B cell (primary cell): ENCODE measurements around the gene ISG20L2. TPM values are rescaled to one million over a fixed set of nuclear protein-coding genes. Genes with fewer than 3 reads are reported as not detected.

Source experiments
- ATAC-seq: fragments of 200-7000 bp; cut with Tn5 transposase; one replicate; pipeline ENCODE4 v1.10.0; 2021; ENCODE audit warnings: low read depth, mild to moderate bottlenecking, moderate number of reproducible peaks, moderate library complexity
- CTCF ChIA-PET: fragments of 350-600 bp; sonication (Branson Sonifier 250); formaldehyde crosslinking; loops from one replicate; lab custom pipeline; 2021; ENCODE audit warnings: antibody characterized with exemption, inconsistent platforms; lab: Charles Lee
- POLR2A ChIA-PET: fragments of 350-600 bp; sonication (Branson Sonifier 250); formaldehyde crosslinking; loops from one replicate; lab custom pipeline; 2021; ENCODE audit warnings: antibody characterized with exemption; lab: Charles Lee
- DNase-seq: peaks from one replicate; pipeline ENCODE4 v3.0.0; 2013
- H2AFZ ChIP-seq: 2 replicates; pipeline ENCODE4 v1.6.1; 2012; ENCODE audit warnings: mild to moderate bottlenecking, low read depth, low read length; ENCODE audit not compliant: insufficient read depth, poor library complexity, severe bottlenecking
- H3K27ac ChIP-seq, 2 donors: 1 replicate in 1 of 2; 2 replicates in 1 of 2; pipeline ENCODE4 v1.5.1; 2012 to 2013; ENCODE audit warnings: low read length in 2 of 2, mild to moderate bottlenecking in 2 of 2, moderate library complexity in 1 of 2
- H3K27me3 ChIP-seq, 4 experiments: fragments of 200-600 bp in 1 of 4; sonication (generic) in 1 of 4; replicated peaks in 1 of 4; 1 replicate in 2 of 4; 2 replicates in 2 of 4; pipeline versions ENCODE4 v1.6.1 to v1.7.0; 2013 to 2016; ENCODE audit warnings: low read length in 3 of 4, mild to moderate bottlenecking in 2 of 4, mixed read lengths in 1 of 4, moderate library complexity in 1 of 4; ENCODE audit not compliant: insufficient read depth in 4 of 4, control insufficient read depth in 3 of 4; ENCODE audit errors: control extremely low read depth in 1 of 4
- H3K36me3 ChIP-seq, 2 experiments: replicated peaks in 1 of 2; 1 replicate in 1 of 2; 2 replicates in 1 of 2; pipeline versions ENCODE4 v1.6.1 to v1.7.1; 2013; ENCODE audit warnings: low read length in 1 of 2; ENCODE audit not compliant: insufficient read depth in 2 of 2, control insufficient read depth in 1 of 2; ENCODE audit errors: control extremely low read depth in 1 of 2, extremely low read depth in 1 of 2
- H3K4me1 ChIP-seq, 2 donors: fragments of 200-600 bp in 1 of 2; sonication (generic) in 1 of 2; 1 replicate in 1 of 2; 2 replicates in 1 of 2; pipeline versions ENCODE4 v1.5.1 to v1.6.1; 2013 to 2017; ENCODE audit warnings: low read length in 2 of 2; ENCODE audit not compliant: control insufficient read depth in 2 of 2, insufficient read depth in 2 of 2
- H3K4me2 ChIP-seq: replicated peaks from 2 replicates; pipeline ENCODE3; 2012; ENCODE audit warnings: mild to moderate bottlenecking, low read depth, low read length; ENCODE audit not compliant: poor library complexity, severe bottlenecking
- H3K4me3 ChIP-seq, 5 experiments: fragments of 200-600 bp in 1 of 5; sonication (generic) in 1 of 5; 1 replicate in 3 of 5; 2 replicates in 2 of 5; pipeline versions ENCODE4 v1.5.1 to v1.7.0; 2011 to 2016; ENCODE audit warnings: low read length in 4 of 5, mild to moderate bottlenecking in 4 of 5, low read depth in 2 of 5, control low read depth in 1 of 5, moderate library complexity in 1 of 5; ENCODE audit not compliant: insufficient read depth in 1 of 5; ENCODE audit errors: control extremely low read depth in 1 of 5, extremely low read depth in 1 of 5
- H3K79me2 ChIP-seq: fragments of 200-600 bp; sonication (generic); one replicate; pipeline ENCODE4 v1.6.0; 2016; ENCODE audit warnings: low read length; ENCODE audit not compliant: control insufficient read depth, insufficient read depth
- H3K9ac ChIP-seq: fragments of 200-600 bp; sonication (generic); 2 replicates; pipeline ENCODE4 v1.6.1; 2017; ENCODE audit warnings: mild to moderate bottlenecking, low read length, moderate library complexity
- H3K9me3 ChIP-seq, 3 donors: one replicate each; pipeline versions ENCODE4 v1.6.1 to v1.7.1; 2013; ENCODE audit warnings: low read length in 2 of 3; ENCODE audit not compliant: control insufficient read depth in 2 of 3, insufficient read depth in 1 of 3; ENCODE audit errors: control extremely low read depth in 1 of 3
- H4K20me1 ChIP-seq: 2 replicates; pipeline ENCODE4 v1.6.0; 2012; ENCODE audit warnings: mild to moderate bottlenecking, low read length; ENCODE audit not compliant: insufficient read depth, control insufficient read depth, poor library complexity, severe bottlenecking
- H3K27ac Mint-ChIP-seq: one replicate; pipeline ENCODE4 v1.8.0; 2021; ENCODE audit warnings: mixed read lengths
- H3K27me3 Mint-ChIP-seq: one replicate; pipeline ENCODE4 v1.8.0; 2021; ENCODE audit warnings: mixed read lengths
- H3K4me1 Mint-ChIP-seq: one replicate; pipeline ENCODE4 v1.8.0; 2021; ENCODE audit warnings: mixed read lengths
- H3K4me3 Mint-ChIP-seq: one replicate; pipeline ENCODE4 v1.8.0; 2021; ENCODE audit warnings: mixed read lengths
- H3K9me3 Mint-ChIP-seq: one replicate; pipeline ENCODE4 v1.8.0; 2022; ENCODE audit warnings: mixed read lengths; ENCODE audit not compliant: insufficient read depth
- EZH2 ChIP-seq: IDR thresholded peaks from 2 replicates; pipeline ENCODE4 v1.6.1; 2012; ENCODE audit warnings: borderline replicate concordance, low read depth, mild to moderate bottlenecking, moderate library complexity, low read length; ENCODE audit not compliant: insufficient read depth, poor library complexity, severe bottlenecking
- WGBS: methylation state at CpG from one replicate; pipeline ENCODE4 v1.1.5; 2013; ENCODE audit warnings: missing lambda C conversion rate; ENCODE audit not compliant: insufficient coverage; 5-methylcytosine and 5-hydroxymethylcytosine counted together
- intact Hi-C: fragments of 100-400 bp; cut with micrococcal nuclease; formaldehyde crosslinking; loops from one replicate; pipeline ENCODE4 v1.10.0; 2022
- polyA plus RNA-seq: library from polyadenylated mRNA; depleted of rRNA; stranded (reverse); fragments of >200 nt; gene quantifications from 2 replicates; pipeline ENCODE4 v1.2.3, GENCODE V29; 2012
- total RNA-seq, 2 donors: library from RNA; stranded (reverse); fragments of 120-200 nt in 1 of 2; gene quantifications; 1 replicate in 1 of 2; 2 replicates in 1 of 2; pipeline versions ENCODE4 v1.2.3 to v1.2.4, GENCODE V29; 2013 to 2022
- TF ChIP-seq, protein P1 (sequence below): fragments of 200-600 bp; IDR thresholded peaks from one replicate; pipeline ENCODE4 v1.8.0; 2022; ENCODE audit warnings: antibody characterized with exemption, mild to moderate bottlenecking

The ISG20L2 gene
- total and polyA plus RNA-seq, 2 donors (not counting 1 experiment from before 2014, with no cell fraction given) = 30.1 to 51.7 TPM

GRCh38 chr1:156709757-156710489, 18.6 kb downstream of the ISG20L2 start:
- Histone ChIP-seq H3K4me2 (no peak overlapping the region), H3K27ac (no peak overlapping the region), H3K27me3 (peaks cover 0 to 17% (median 7%) of the 10 kb centered on the region in 4 experiments), H3K4me3 (no peak overlapping the region), H4K20me1 (no peaks in the 10 kb centered on the region), H3K9ac (no peak overlapping the region), H3K79me2 (no peaks in the 10 kb centered on the region), H3K9me3 (no peaks in the 10 kb centered on the region), H3K36me3 (no peaks in the 10 kb centered on the region), H3K4me1 (peaks cover 15 to 20% of the 10 kb centered on the region in 2 donors), H2AFZ (no peak overlapping the region)
- Mint-ChIP-seq H3K4me3 (no peak overlapping the region), H3K4me1 (peaks cover 20% of the 10 kb centered on the region), H3K27me3 (no peaks in the 10 kb centered on the region), H3K9me3 (no peaks in the 10 kb centered on the region), H3K27ac (no peak overlapping the region)
- no peak for ATAC-seq
- intact Hi-C loops = loop anchor here (5.0 kb wide), 1 partner anchor 152 kb away; the partner anchor contains the start of gene NTRK1
- ChIA-PET POLR2A (no interaction called here), CTCF (interaction anchor here (1.4 to 7.6 kb wide), 3 partner anchors 16 to 33 kb away, joined by 3 to 80 read pairs (median 7); partner anchors contain the start of gene NES)
- 91% methylated on average over 10 of the region's 11 CpGs for WGBS
- no peak for DNase-seq
- TF ChIP-seq, protein P1, sequence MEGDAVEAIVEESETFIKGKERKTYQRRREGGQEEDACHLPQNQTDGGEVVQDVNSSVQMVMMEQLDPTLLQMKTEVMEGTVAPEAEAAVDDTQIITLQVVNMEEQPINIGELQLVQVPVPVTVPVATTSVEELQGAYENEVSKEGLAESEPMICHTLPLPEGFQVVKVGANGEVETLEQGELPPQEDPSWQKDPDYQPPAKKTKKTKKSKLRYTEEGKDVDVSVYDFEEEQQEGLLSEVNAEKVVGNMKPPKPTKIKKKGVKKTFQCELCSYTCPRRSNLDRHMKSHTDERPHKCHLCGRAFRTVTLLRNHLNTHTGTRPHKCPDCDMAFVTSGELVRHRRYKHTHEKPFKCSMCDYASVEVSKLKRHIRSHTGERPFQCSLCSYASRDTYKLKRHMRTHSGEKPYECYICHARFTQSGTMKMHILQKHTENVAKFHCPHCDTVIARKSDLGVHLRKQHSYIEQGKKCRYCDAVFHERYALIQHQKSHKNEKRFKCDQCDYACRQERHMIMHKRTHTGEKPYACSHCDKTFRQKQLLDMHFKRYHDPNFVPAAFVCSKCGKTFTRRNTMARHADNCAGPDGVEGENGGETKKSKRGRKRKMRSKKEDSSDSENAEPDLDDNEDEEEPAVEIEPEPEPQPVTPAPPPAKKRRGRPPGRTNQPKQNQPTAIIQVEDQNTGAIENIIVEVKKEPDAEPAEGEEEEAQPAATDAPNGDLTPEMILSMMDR = no peak
- no peak for TF ChIP-seq EZH2

DNA sequence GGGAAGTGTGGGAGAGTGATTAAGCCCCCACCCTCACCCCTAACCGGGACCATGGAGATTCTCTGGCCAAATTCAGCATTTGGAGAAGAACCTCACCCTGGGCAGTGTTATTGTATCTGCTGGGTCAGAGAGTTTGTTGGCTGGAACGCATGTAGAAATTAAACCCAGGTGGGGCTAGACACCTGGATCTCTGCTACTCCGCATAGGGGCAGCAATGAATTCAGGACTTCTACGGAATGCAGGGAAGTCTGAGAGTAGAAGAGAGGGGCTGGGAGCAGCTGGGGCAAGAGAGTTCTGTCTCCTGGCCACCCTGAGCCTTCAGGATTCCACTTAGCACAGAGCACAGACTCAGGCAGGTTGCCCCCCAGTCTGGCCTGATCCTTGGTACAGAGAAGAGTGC, 19.5 kb downstream of the ISG20L2 start:
- Histone ChIP-seq H3K79me2 (no peaks in the 10 kb centered on the region), H3K4me2 (no peak overlapping the region), H3K4me1 (peaks cover 24 to 28% of the 10 kb centered on the region in 2 donors), H3K27ac (no peak overlapping the region), H3K4me3 (no peak overlapping the region), H2AFZ (no peak overlapping the region), H3K27me3 (peaks cover under 1 to 26% (median 15%) of the 10 kb centered on the region in 4 experiments), H3K9me3 (no peaks in the 10 kb centered on the region), H4K20me1 (peaks cover 7% of the 10 kb centered on the region), H3K9ac (no peak overlapping the region), H3K36me3 (no peaks in the 10 kb centered on the region)
- H3K4me1 Mint-ChIP-seq = peaks cover 29% of the 10 kb centered on the region
- DNase-seq (no peak), ATAC-seq (no peak)
- 98% methylated on average over 3 of the region's 4 CpGs for WGBS
- peaks cover 6% of the 10 kb centered on the region for H3K27me3 Mint-ChIP-seq
- no peak overlapping the region for H3K27ac Mint-ChIP-seq
- intact Hi-C loops = loop anchor here (5.0 kb wide), 1 partner anchor 153 kb away; the partner anchor contains the start of gene NTRK1
- TF ChIP-seq, protein P1 = no peak
- ChIA-PET CTCF (interaction anchor here (1.4 to 7.6 kb wide), 2 partner anchors 19 to 32 kb away, joined by 3 to 80 read pairs; partner anchors contain the start of gene NES), POLR2A (no interaction called here)
- H3K9me3 Mint-ChIP-seq = no peaks in the 10 kb centered on the region
- H3K4me3 Mint-ChIP-seq = no peak overlapping the region
